ENCODE measurements around the gene DLG2. TPM values are rescaled to one million over a fixed set of nuclear protein-coding genes. Genes with fewer than 3 reads are reported as not detected.
"Not testable (repeated sequence)": the region's sequence is repeated elsewhere in the genome, so short reads cannot be mapped to it uniquely, and the experiment has no call there.

The DLG2 gene
- total RNA-seq, 4 donors from 2014 or later: 7.3 to 14.1 (median 11.1) TPM

- H3K9me3 ChIP-seq: no peaks in the 10 kb centered on the region
- no peak overlapping the region for H3K4me3 ChIP-seq
- H3K36me3 ChIP-seq: no peaks in the 10 kb centered on the region
- H3K27ac ChIP-seq (replicated peaks in 1 of 4): no peak overlapping the region
- 90% methylated on average over 3 of the region's 3 CpGs for WGBS
- H3K4me1 ChIP-seq: no peaks in the 10 kb centered on the region
- intact Hi-C loops (cut with DNase I): no loop called here
- no peak for DNase-seq (ENCODE audit: extremely low spot score)
- H3K27me3 ChIP-seq: no peaks in the 10 kb centered on the region
- TF ChIP-seq POLR2AphosphoS5 (IDR thresholded peaks at IDR 0.05) (no peak), EP300 (IDR thresholded peaks at IDR 0.05) (no peak), POLR2A (IDR thresholded peaks at IDR 0.05; ENCODE audit: low read depth) (no peak), CTCF (IDR thresholded peaks at IDR 0.05) (no peak)
These were observed 379.3 kb downstream of the DLG2 start for GRCh38 chr11:85247797-85248196.

DNA sequence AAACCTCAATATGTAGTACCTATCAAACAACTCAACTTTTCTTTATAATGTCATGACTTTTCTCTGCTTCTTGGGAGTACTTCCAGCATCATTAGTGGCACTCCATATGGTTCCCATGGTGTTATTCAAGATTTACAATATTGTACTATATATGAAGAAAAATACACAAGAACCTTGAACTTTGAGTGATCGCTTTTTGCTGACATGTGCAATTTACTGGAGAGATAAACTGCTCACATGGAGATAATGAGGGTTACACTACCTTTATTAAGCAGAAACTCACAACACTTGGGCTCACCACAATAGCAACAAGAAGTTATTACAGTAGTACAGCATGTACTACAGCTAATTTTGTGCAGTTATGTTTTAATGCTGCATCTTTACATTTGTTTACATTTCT lies 388.2 kb downstream of the DLG2 start:
- no peak overlapping the region for H3K27ac ChIP-seq (replicated peaks in 1 of 4)
- intact Hi-C loops (cut with DNase I): no loop called here
- 100% methylated on average over 1 of the region's 1 CpG for WGBS
- no peaks in the 10 kb centered on the region for H3K36me3 ChIP-seq
- no peak overlapping the region for H3K4me3 ChIP-seq
- DNase-seq (ENCODE audit: extremely low spot score): no peak
- no peaks in the 10 kb centered on the region for H3K27me3 ChIP-seq
- no peaks in the 10 kb centered on the region for H3K4me1 ChIP-seq
- H3K9me3 ChIP-seq: peaks cover 0 to 7% (median 2%) of the 10 kb centered on the region in 4 donors
- TF ChIP-seq EP300 (IDR thresholded peaks at IDR 0.05) (no peak), CTCF (IDR thresholded peaks at IDR 0.05) (no peak), POLR2AphosphoS5 (IDR thresholded peaks at IDR 0.05) (no peak), POLR2A (IDR thresholded peaks at IDR 0.05; ENCODE audit: low read depth) (no peak)

GRCh38 chr11:85238038-85238437 lies 389.1 kb downstream of the DLG2 start:
- DNase-seq (ENCODE audit: extremely low spot score); intact Hi-C loops (cut with DNase I); H3K4me1 ChIP-seq; H3K27me3 ChIP-seq; H3K9me3 ChIP-seq; H3K36me3 ChIP-seq; H3K4me3 ChIP-seq; H3K27ac ChIP-seq (replicated peaks in 1 of 4): not testable (repeated sequence)
- whole genome bisulfite sequencing: 92% methylated on average over 2 of the region's 2 CpGs

DNA sequence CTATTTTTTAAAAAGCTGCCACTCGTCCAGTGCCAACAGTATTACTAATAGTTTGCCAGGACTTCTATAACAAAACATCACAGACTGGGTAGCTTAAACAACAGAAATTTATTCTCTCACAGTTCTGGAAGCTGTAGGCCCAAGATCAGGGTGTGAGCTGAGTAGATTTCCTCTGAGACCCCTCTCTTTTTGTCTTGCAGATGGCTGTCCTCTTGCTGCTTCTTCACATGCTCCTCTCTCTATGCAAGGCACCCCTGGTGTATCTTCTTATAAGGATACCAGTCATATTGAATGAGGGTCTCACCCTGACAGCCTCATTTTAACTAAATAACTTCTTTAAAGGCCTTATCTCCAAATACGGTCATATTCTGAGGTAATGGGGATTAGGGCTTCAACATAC lies 390.9 kb downstream of the DLG2 start:
- Histone ChIP-seq H3K36me3 (no peaks in the 10 kb centered on the region), H3K27me3 (no peaks in the 10 kb centered on the region), H3K27ac (replicated peaks in 1 of 4) (no peak overlapping the region), H3K4me3 (no peak overlapping the region), H3K9me3 (peaks cover 0 to 7% (median 3%) of the 10 kb centered on the region in 4 donors), H3K4me1 (no peaks in the 10 kb centered on the region)
- TF ChIP-seq CTCF (IDR thresholded peaks at IDR 0.05) (no peak), POLR2AphosphoS5 (IDR thresholded peaks at IDR 0.05) (no peak), EP300 (IDR thresholded peaks at IDR 0.05) (no peak), POLR2A (IDR thresholded peaks at IDR 0.05; ENCODE audit: low read depth) (no peak)
- DNase-seq (ENCODE audit: extremely low spot score): no peak
- intact Hi-C loops (cut with DNase I): no loop called here
- WGBS: 81% methylated on average over 2 of the region's 2 CpGs

- no peaks in the 10 kb centered on the region for H3K36me3 ChIP-seq
- H3K9me3 ChIP-seq: peaks cover 0 to 9% (median 2%) of the 10 kb centered on the region in 4 donors
- 66% methylated on average over 2 of the region's 2 CpGs for WGBS
- no peaks in the 10 kb centered on the region for H3K4me1 ChIP-seq
- H3K4me3 ChIP-seq: no peak overlapping the region
- intact Hi-C loops (cut with DNase I): no loop called here
- no peak for DNase-seq (ENCODE audit: extremely low spot score)
- H3K27me3 ChIP-seq: no peaks in the 10 kb centered on the region
- no peak overlapping the region for H3K27ac ChIP-seq (replicated peaks in 1 of 4)
- TF ChIP-seq POLR2A (IDR thresholded peaks at IDR 0.05; ENCODE audit: low read depth) (no peak), POLR2AphosphoS5 (IDR thresholded peaks at IDR 0.05) (no peak), CTCF (IDR thresholded peaks at IDR 0.05) (no peak), EP300 (IDR thresholded peaks at IDR 0.05) (no peak)
These were observed 394.6 kb downstream of the DLG2 start for GRCh38 chr11:85232559-85232958.
